Gastrocnemius medialis (tissue), 4 donors: ENCODE measurements around the gene GAS7. TPM values are rescaled to one million over a fixed set of nuclear protein-coding genes. Genes with fewer than 3 reads are reported as not detected.

Experiments used
- ATAC-seq, 2 donors: fragments of 150-250 bp; one replicate each; pipeline ENCODE4 v1.9.1; 2016
- DNase-seq, 2 donors: peaks; one replicate each; pipeline ENCODE4 v3.0.0-alpha.2; 2019
- H3K27ac ChIP-seq, 4 donors: fragments of 200-600 bp; sonication (generic); 1 replicate in 1 of 4; 2 replicates in 3 of 4; pipeline ENCODE4 v1.5.1; 2016 to 2018; ENCODE audit warnings: mild to moderate bottlenecking in 2 of 4, moderate library complexity in 1 of 4
- H3K27me3 ChIP-seq, 3 donors: fragments of 200-600 bp; sonication (generic) in 2 of 3; 1 replicate in 1 of 3; 2 replicates in 2 of 3; pipeline versions ENCODE4 v1.5.1 to v1.6.0; 2016 to 2019; ENCODE audit warnings: mild to moderate bottlenecking in 1 of 3, moderate library complexity in 1 of 3
- H3K36me3 ChIP-seq, 2 donors: fragments of 200-600 bp; sonication (generic) in 1 of 2; one replicate each; pipeline ENCODE4 v1.5.1; 2017 to 2018
- H3K4me1 ChIP-seq, 2 donors: fragments of 200-600 bp; sonication (generic) in 1 of 2; one replicate each; pipeline ENCODE4 v1.5.1; 2016 to 2017; ENCODE audit warnings: mild to moderate bottlenecking in 2 of 2
- H3K4me3 ChIP-seq, 4 donors: fragments of 200-600 bp; sonication (generic) in 3 of 4; 1 replicate in 1 of 4; 2 replicates in 3 of 4; pipeline ENCODE4 v1.5.1; 2016 to 2019; ENCODE audit warnings: mild to moderate bottlenecking in 2 of 4
- H3K9me3 ChIP-seq, 3 donors: fragments of 200-600 bp; sonication (generic) in 2 of 3; 1 replicate in 1 of 3; 2 replicates in 2 of 3; pipeline ENCODE4 v1.5.1; 2016 to 2019
- CTCF ChIP-seq, 5 experiments: fragments of 450-650 bp in 3 of 5; fragments of 200-600 bp in 2 of 5; sonication (generic) in 2 of 5; IDR thresholded peaks in 4 of 5; conservative IDR thresholded peaks in 1 of 5; 1 replicate in 4 of 5; 2 replicates in 1 of 5; pipeline ENCODE4 v1.5.1; 2016 to 2019; ENCODE audit warnings: antibody characterized with exemption in 5 of 5, mild to moderate bottlenecking in 3 of 5, moderate library complexity in 3 of 5
- POLR2A ChIP-seq, 2 donors: fragments of 450-650 bp; IDR thresholded peaks; one replicate each; pipeline ENCODE4 v1.6.1; 2017; ENCODE audit warnings: antibody characterized with exemption in 2 of 2, mild to moderate bottlenecking in 2 of 2, moderate library complexity in 2 of 2
- in situ Hi-C, 4 donors: fragments of 200-750 bp; cut with MboI; loops; one replicate each; pipeline versions ENCODE4 v1.15.0 to v1.8.0; 2017; ENCODE audit warnings: low sequenced_read_pairs in 4 of 4
- intact Hi-C: fragments of 100-400 bp; cut with DNase I; formaldehyde crosslinking; loops from one replicate; pipeline ENCODE4 v1.15.1; 2023; ENCODE audit warnings: low total_unique reads
- total RNA-seq, 4 donors: library from RNA; depleted of rRNA; stranded (reverse); fragments of >200 nt; gene quantifications; one replicate each; pipeline versions ENCODE4 v1.1.0 to v1.2.3, GENCODE V29; 2016

GAS7 gene
- total RNA-seq, 4 donors from 2014 or later: 5.8 to 7.1 (median 6.1) TPM

- Histone ChIP-seq H3K27me3 (no peaks in the 10 kb centered on the region), H3K4me3 (no peak overlapping the region), H3K36me3 (no peaks in the 10 kb centered on the region), H3K4me1 (no peaks in the 10 kb centered on the region), H3K27ac (no peak overlapping the region), H3K9me3 (no peaks in the 10 kb centered on the region)
- intact Hi-C loops: no loop called here
- TF ChIP-seq POLR2A (IDR thresholded peaks at IDR 0.05): no peak
- no peak for TF ChIP-seq CTCF (IDR thresholded peaks at IDR 0.05 in 4 of 5, conservative IDR thresholded peaks at IDR 0.05 in 1 of 5)
- DNase-seq: no peak
- no peak for ATAC-seq
- in situ Hi-C loops: loop anchor here in 1 of 4 donors (10.0 kb wide), 1 partner anchor 63 kb away; no protein-coding TSS in a partner anchor
Observed at GRCh38 chr17:10177131-10177912, 21.1 kb downstream of the GAS7 start.

- no peaks in the 10 kb centered on the region for H3K36me3 ChIP-seq
- ATAC-seq (no peak), DNase-seq (no peak)
- peaks cover 0 to 5% (median 5%) of the 10 kb centered on the region in 3 donors for H3K27me3 ChIP-seq
- TF ChIP-seq POLR2A (IDR thresholded peaks at IDR 0.05) (no peak), CTCF (IDR thresholded peaks at IDR 0.05 in 4 of 5, conservative IDR thresholded peaks at IDR 0.05 in 1 of 5) (no peak)
- no peak overlapping the region for H3K27ac ChIP-seq
- no peaks in the 10 kb centered on the region for H3K9me3 ChIP-seq
- in situ Hi-C loops: loop anchor here in 1 of 4 donors (10.0 kb wide), 1 partner anchor 59 kb away; no protein-coding TSS in a partner anchor
- intact Hi-C loops: no loop called here
- no peak overlapping the region for H3K4me3 ChIP-seq
- no peaks in the 10 kb centered on the region for H3K4me1 ChIP-seq
Observed at GRCh38 chr17:10173913-10174312, 24.5 kb downstream of the GAS7 start.

GRCh38 chr17:10172778-10173177 lies 25.6 kb downstream of the GAS7 start:
- TF ChIP-seq CTCF (IDR thresholded peaks at IDR 0.05 in 4 of 5, conservative IDR thresholded peaks at IDR 0.05 in 1 of 5) (no peak), POLR2A (IDR thresholded peaks at IDR 0.05) (no peak)
- H3K4me3 ChIP-seq: no peak overlapping the region
- DNase-seq (no peak), ATAC-seq (no peak)
- H3K36me3 ChIP-seq: no peaks in the 10 kb centered on the region
- H3K27ac ChIP-seq: no peak overlapping the region
- peaks cover 0 to 5% (median 5%) of the 10 kb centered on the region in 3 donors for H3K27me3 ChIP-seq
- H3K9me3 ChIP-seq: no peaks in the 10 kb centered on the region
- no peaks in the 10 kb centered on the region for H3K4me1 ChIP-seq
- intact Hi-C loops (no loop called here), in situ Hi-C loops (loop anchor here in 1 of 4 donors (10.0 kb wide), 1 partner anchor 58 kb away; no protein-coding TSS in a partner anchor)

- H3K27ac ChIP-seq: no peak overlapping the region
- ATAC-seq (no peak), DNase-seq (no peak)
- no peak for TF ChIP-seq POLR2A (IDR thresholded peaks at IDR 0.05)
- TF ChIP-seq CTCF (IDR thresholded peaks at IDR 0.05 in 4 of 5, conservative IDR thresholded peaks at IDR 0.05 in 1 of 5): no peak
- H3K27me3 ChIP-seq: peaks cover 0 to 5% (median 5%) of the 10 kb centered on the region in 3 donors
- in situ Hi-C loops: loop anchor here in 1 of 4 donors (10.0 kb wide), 1 partner anchor 57 kb away; no protein-coding TSS in a partner anchor
- H3K4me1 ChIP-seq: no peaks in the 10 kb centered on the region
- intact Hi-C loops: no loop called here
- H3K4me3 ChIP-seq: no peak overlapping the region
- no peaks in the 10 kb centered on the region for H3K36me3 ChIP-seq
- no peaks in the 10 kb centered on the region for H3K9me3 ChIP-seq
Observed at GRCh38 chr17:10172241-10172741, 26.1 kb downstream of the GAS7 start.
